GM19395 (cell line): Measurements from ENCODE around the gene MYO7A.

Experiments
- ATAC-seq: cut with Tn5 transposase; IDR thresholded peaks from one replicate; pipeline ENCODE4 v1.9.1; 2021; ENCODE audit warnings: mild to moderate bottlenecking, moderate library complexity; ENCODE audit not compliant: unreplicated experiment

Gene MYO7A

GRCh38 chr11:77144196-77144856, 16.3 kb downstream of the MYO7A start:
- ATAC-seq: no peak

GRCh38 chr11:77144857-77145428, 16.9 kb downstream of the MYO7A start:
- ATAC-seq: no peak

GRCh38 chr11:77146261-77147035, 18.4 kb downstream of the MYO7A start:
- no peak for ATAC-seq

GRCh38 chr11:77147036-77147315, 18.9 kb downstream of the MYO7A start:
- no peak for ATAC-seq

GRCh38 chr11:77147668-77148321, 19.7 kb downstream of the MYO7A start:
- no peak for ATAC-seq

- no peak for ATAC-seq
Observed at GRCh38 chr11:77148963-77149715, 21.1 kb downstream of the MYO7A start.

- no peak for ATAC-seq
Observed at GRCh38 chr11:77149716-77150392, 21.8 kb downstream of the MYO7A start.

GRCh38 chr11:77150836-77151235, 22.8 kb downstream of the MYO7A start:
- no peak for ATAC-seq

- no peak for ATAC-seq
Observed at GRCh38 chr11:77151804-77152509, 23.9 kb downstream of the MYO7A start.

- ATAC-seq: no peak
Observed at GRCh38 chr11:77152846-77153245, 24.8 kb downstream of the MYO7A start.

GRCh38 chr11:77153276-77154185, 25.5 kb downstream of the MYO7A start:
- ATAC-seq: no peak

GRCh38 chr11:77154381-77155081, 26.5 kb downstream of the MYO7A start:
- ATAC-seq: no peak

GRCh38 chr11:77155082-77155475, 27.0 kb downstream of the MYO7A start:
- no peak for ATAC-seq

- ATAC-seq: no peak
Observed at GRCh38 chr11:77155556-77156130, 27.6 kb downstream of the MYO7A start.

GRCh38 chr11:77156396-77157195, 28.6 kb downstream of the MYO7A start:
- ATAC-seq: no peak

- ATAC-seq: no peak
Observed at GRCh38 chr11:77158041-77158695, 30.1 kb downstream of the MYO7A start.
